OCI-LY3 (cell line): Measurements from ENCODE around the gene GIMAP7.

ENCODE experiments used
- H2AFZ ChIP-seq: fragments of 200-600, 300-600 bp; shearing (Covaris generic); 2 replicates; pipeline ENCODE4 v1.6.0; 2014; ENCODE audit warnings: antibody characterized with exemption, low read depth, low read length
- H3K27ac ChIP-seq: fragments of 200-600, 300-600 bp; sonication (generic); 2 replicates; pipeline ENCODE4 v1.5.1; 2014; ENCODE audit warnings: mild to moderate bottlenecking, low read length, moderate library complexity, mixed read lengths
- H3K27me3 ChIP-seq: fragments of 200-600, 300-600 bp; sonication (generic); 2 replicates; pipeline ENCODE4 v1.6.1; 2014; ENCODE audit warnings: low read depth, low read length, mixed read lengths
- H3K36me3 ChIP-seq: fragments of 200-600, 300-600 bp; sonication (generic); replicated peaks from 2 replicates; pipeline ENCODE3; 2014; ENCODE audit warnings: low read depth, low read length, mixed read lengths
- H3K4me1 ChIP-seq: fragments of 300-600, 200-600 bp; sonication (generic); 2 replicates; pipeline ENCODE4 v1.6.1; 2014; ENCODE audit warnings: low read length, mixed read lengths
- H3K4me2 ChIP-seq: fragments of 200-600, 300-600 bp; sonication (generic); 2 replicates; pipeline ENCODE4 v1.6.1; 2014; ENCODE audit warnings: low read length, mixed read lengths
- H3K4me3 ChIP-seq: fragments of 300-600, 200-600 bp; sonication (generic); 2 replicates; pipeline ENCODE4 v1.5.1; 2014; ENCODE audit warnings: antibody characterized with exemption, mild to moderate bottlenecking, low read length, moderate library complexity
- H3K79me2 ChIP-seq: fragments of 300-600, 200-600 bp; shearing (Covaris generic); 2 replicates; pipeline ENCODE4 v1.6.1; 2014; ENCODE audit warnings: mild to moderate bottlenecking, low read length, mixed read lengths
- H3K9ac ChIP-seq: fragments of 300-600, 200-600 bp; shearing (Covaris generic); 2 replicates; pipeline ENCODE4 v1.6.0; 2014; ENCODE audit warnings: mild to moderate bottlenecking, low read length, moderate library complexity
- H3K9me3 ChIP-seq: fragments of 200-600, 300-600 bp; shearing (Covaris generic); 2 replicates; pipeline ENCODE4 v1.6.1; 2014; ENCODE audit warnings: low read length, mixed read lengths; ENCODE audit not compliant: insufficient read depth
- H4K20me1 ChIP-seq: fragments of 200-600, 300-600 bp; sonication (generic); 2 replicates; pipeline ENCODE4 v1.6.1; 2016; ENCODE audit warnings: low read length, mixed read lengths; ENCODE audit not compliant: insufficient read depth
- CTCF ChIP-seq: fragments of 200-600, 300-600 bp; sonication (generic); IDR thresholded peaks from 2 replicates; pipeline ENCODE4 v1.5.1; 2014; ENCODE audit warnings: antibody characterized with exemption, low read length, low read depth
- EZH2phosphoT487 ChIP-seq: fragments of 200-600 bp; shearing (Covaris generic); IDR thresholded peaks from 2 replicates; pipeline ENCODE4 v1.6.1; 2018; ENCODE audit warnings: antibody characterized with exemption, mixed run types, low read depth

GIMAP7 gene

GRCh38 chr7:150476819-150477631, 37.6 kb upstream of the GIMAP7 start:
- Histone ChIP-seq H3K36me3 (no peaks in the 10 kb centered on the region), H3K9me3 (no peaks in the 10 kb centered on the region), H3K4me3 (no peak overlapping the region), H4K20me1 (no peaks in the 10 kb centered on the region), H3K27ac (no peak overlapping the region), H3K4me2 (no peak overlapping the region), H3K9ac (no peak overlapping the region), H3K27me3 (peaks cover 33% of the 10 kb centered on the region), H2AFZ (no peak overlapping the region), H3K4me1 (no peaks in the 10 kb centered on the region), H3K79me2 (no peaks in the 10 kb centered on the region)
- TF ChIP-seq CTCF (no peak), EZH2phosphoT487 (no peak)

- H3K36me3 ChIP-seq = no peaks in the 10 kb centered on the region
- H3K79me2 ChIP-seq = no peaks in the 10 kb centered on the region
- H3K27me3 ChIP-seq = peaks cover 33% of the 10 kb centered on the region
- H3K27ac ChIP-seq = no peak overlapping the region
- no peak overlapping the region for H3K4me2 ChIP-seq
- no peaks in the 10 kb centered on the region for H4K20me1 ChIP-seq
- no peak overlapping the region for H2AFZ ChIP-seq
- H3K9ac ChIP-seq = no peak overlapping the region
- no peaks in the 10 kb centered on the region for H3K4me1 ChIP-seq
- no peaks in the 10 kb centered on the region for H3K9me3 ChIP-seq
- H3K4me3 ChIP-seq = no peak overlapping the region
- TF ChIP-seq CTCF (no peak), EZH2phosphoT487 (no peak)
Observed at GRCh38 chr7:150479023-150479716, 35.5 kb upstream of the GIMAP7 start.

GRCh38 chr7:150481186-150481920, 33.3 kb upstream of the GIMAP7 start:
- Histone ChIP-seq H3K27me3 (peaks cover 20% of the 10 kb centered on the region), H3K4me2 (no peak overlapping the region)

More at GRCh38 chr7:150481186-150481920, 33.3 kb upstream of the GIMAP7 start:
- H3K27ac ChIP-seq = no peak overlapping the region
- no peaks in the 10 kb centered on the region for H3K79me2 ChIP-seq
- no peak overlapping the region for H3K4me3 ChIP-seq
- H3K9me3 ChIP-seq = no peaks in the 10 kb centered on the region
- H2AFZ ChIP-seq = no peak overlapping the region
- no peaks in the 10 kb centered on the region for H3K36me3 ChIP-seq
- H3K9ac ChIP-seq = no peak overlapping the region
- H4K20me1 ChIP-seq = no peaks in the 10 kb centered on the region
- H3K4me1 ChIP-seq = no peaks in the 10 kb centered on the region
- TF ChIP-seq EZH2phosphoT487 = no peak
- TF ChIP-seq CTCF = no peak
